ENCODE results near the gene CABLES2.

- TF ChIP-seq CTCF (conservative IDR thresholded peaks at IDR 0.05 in 1 of 2, IDR thresholded peaks at IDR 0.05 in 1 of 2; ENCODE audit: extremely low read depth in 1 of 2, insufficient read depth in 1 of 2, low read depth in 1 of 2, low read length in 2 of 2) = peak in 1 of 2 donors; percentile 55
- no peak for TF ChIP-seq EZH2 (IDR thresholded peaks at IDR 0.05; ENCODE audit: borderline replicate concordance, low read length)
Observed at GRCh38 chr20:62352402-62353288, 54.4 kb downstream of the CABLES2 start.
